Fibroblast of skin of right quadriceps (primary cell): Measurements from ENCODE around the gene TK2.
A peak's percentile ranks its signal among the peaks of the same experiment; 100 is the strongest.
"Not testable (repeated sequence)": the region's sequence is repeated elsewhere in the genome, so short reads cannot be mapped to it uniquely, and the experiment has no call there.

Source experiments
- DNase-seq: peaks from one replicate; pipeline ENCODE4 v3.0.0-alpha.2; 2013

Gene TK2

DNA sequence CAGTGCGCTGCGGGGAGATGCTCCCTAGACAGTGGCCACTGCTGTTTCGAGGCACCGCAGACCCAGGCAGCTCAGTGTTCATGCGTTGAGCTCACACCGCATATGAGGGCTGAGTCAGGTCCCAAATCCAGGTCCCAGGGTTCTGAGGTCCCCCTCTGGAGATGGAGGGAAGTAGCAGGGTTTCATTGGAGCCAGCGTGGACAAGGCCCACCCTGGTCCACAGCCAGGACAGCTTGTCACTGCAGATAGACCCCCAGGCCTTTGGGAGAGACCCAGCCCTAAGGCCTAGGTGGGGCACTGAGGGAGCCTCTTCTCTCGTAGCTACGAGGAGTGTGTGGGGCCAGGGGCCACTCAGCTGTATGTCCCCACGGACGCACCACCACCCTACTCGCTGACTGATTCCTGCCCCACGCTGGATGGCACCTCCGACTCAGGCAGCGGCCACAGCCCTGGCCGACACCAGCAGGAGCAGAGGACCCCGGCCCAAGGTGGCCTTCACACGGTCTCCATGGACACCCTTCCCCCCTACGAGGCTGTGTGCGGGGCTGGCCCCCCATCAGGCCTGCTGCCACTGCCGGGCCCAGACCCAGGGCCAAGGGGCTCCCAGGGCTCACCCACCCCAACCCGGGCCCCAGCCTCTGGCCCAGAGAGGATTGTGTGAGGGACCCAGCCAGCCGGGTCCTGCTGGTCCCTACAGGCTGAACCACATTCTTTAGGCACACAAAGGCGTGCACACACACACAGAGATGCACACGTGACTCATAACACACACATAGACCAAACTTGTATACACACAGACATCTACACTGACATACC is 69.4 kb downstream of the TK2 start:
- DNase-seq: no peak

DNA sequence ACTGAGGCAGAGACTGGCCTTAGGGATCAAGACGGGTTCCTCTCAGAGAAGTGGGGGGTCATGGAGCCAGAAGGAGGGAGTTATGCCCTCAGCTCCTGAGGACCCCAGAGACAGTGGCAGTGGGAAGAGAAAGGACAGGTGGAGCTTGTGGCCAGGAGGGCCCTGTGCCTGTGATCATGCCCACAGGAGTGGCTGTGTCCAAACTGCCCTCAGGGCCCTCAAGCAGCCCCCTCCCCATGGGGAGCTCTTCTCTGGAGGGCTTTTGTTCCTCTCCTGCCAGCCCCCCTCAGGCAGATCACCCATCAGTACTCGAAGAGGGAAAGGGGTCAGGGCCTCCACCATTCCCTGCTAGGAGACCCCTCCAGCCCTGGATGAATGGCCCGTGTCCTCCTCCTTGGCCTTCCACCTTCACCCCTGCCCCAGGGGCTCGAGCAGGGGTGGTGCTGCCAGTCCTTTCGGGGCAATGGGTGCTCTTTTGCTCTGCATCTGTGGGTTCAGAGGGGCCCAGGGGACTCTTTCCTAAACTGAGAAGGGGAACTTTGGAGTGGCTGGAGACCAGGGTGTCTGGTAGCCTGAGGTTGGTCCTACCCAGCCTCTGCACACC is 70.2 kb downstream of the TK2 start:
- no peak for DNase-seq

DNA sequence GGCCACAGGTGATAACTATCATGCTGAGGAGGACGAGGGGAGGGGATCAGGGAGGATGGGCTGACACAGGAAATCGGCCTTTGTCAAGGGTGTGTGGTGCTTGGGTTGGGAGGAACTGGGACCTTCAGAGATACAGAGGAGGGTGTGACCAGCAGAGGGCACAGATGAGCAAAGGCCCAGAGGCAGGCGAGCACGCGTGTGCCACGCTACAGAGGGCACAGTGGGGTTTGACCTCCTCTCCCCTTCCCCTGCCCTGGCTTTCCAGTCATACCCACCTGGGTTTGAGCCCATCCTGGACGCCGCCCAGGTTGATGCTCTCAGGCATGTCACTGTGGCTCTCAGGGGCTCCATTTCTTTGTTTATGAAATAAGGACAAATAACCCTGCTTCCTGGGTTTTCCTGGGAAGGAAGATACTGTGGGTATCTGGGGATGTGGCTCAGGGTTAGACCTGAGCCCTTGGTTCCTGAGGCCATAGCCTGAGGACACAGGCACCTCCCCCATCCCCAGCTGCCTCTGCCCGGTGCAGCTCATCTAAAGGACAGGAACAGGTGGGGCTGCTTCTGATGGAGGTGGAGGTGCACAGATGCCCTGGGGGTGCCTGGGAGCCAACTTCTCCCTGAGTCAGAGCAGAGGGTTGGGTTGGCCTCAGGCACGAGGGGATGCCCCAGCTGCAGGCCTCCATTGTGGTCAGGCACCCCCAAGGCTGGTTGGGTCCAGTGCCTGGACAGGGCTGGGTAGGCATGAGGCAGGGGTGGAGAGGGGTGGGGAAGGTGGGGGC is 71.0 kb downstream of the TK2 start:
- peak; percentile 35 for DNase-seq

DNA sequence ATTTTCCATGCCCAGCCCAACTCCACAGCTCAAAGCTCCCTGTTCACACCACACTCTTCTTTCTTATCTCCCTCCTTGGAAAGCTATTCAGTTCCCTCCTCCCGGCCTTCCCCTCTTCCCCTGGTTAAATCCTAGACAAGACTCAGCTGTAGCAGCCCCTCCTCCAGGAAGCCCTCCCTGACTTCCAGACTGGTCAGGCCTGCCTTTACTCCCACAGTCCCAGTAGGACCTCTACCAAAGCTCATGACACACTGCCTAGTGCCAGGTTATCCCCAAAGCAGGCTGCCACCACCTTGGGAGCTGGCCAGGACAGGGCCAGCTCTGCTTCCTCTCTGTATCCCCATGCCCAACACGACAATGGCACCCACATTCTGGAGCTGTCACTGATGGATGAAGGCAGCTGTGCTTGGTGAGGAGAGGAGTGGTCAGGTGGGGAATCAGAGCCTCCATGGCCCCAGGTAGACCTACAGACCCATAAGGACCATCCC is 72.8 kb downstream of the TK2 start:
- no peak for DNase-seq

DNA sequence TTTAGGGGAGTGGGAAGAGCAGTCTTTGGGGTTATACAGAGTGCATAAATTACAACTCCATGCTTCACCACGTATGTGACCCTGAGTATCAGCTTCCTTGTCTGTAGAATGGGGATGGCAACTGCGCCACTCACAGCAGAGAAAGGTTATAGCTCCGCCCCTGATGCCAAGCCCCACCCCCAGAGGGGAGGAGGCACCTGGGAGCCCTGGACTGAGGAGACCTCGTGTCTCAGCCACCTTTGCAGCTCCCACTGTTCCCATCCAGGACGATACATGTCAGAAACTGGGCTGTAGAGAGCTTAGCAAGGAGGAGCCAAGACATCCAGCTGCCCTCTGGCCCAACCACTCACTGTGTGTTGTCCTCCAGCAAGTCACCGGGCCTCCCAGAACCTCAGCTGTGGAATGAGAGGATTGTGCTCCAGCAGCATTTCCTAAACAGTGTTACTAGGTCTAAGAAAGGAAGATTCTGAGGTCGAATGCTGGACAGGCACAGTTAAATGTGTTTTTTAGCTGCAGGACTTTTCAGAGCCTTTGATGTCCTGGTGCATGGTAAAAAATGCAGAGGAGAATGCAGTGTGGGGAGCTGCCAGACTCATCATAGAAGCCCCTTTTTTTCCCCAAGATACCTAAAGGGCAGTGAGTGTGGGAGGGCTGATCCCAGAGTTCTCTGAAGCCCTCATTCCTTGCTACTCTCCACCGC is 73.4 kb downstream of the TK2 start:
- DNase-seq: no peak

DNA sequence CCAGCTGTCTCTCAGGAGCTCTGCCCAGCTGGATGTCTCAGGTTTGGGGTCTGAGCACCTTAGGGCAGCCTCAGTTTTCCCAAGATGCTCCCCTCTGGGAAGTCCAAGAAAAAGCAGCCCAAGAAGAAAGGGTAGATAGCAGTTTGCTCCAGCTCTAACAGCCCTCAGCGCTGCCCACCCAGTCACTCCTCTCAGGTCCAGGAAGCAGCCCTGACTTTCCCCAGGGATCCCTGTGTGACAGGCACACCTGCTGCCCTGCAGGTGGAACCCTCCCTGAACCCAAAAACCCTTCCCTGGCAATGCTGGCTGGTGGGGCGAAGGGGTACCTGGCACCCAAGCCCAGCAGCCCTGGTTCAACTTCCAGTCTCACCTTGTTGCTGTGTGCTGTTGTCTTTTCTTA is 74.7 kb downstream of the TK2 start:
- DNase-seq: no peak

DNA sequence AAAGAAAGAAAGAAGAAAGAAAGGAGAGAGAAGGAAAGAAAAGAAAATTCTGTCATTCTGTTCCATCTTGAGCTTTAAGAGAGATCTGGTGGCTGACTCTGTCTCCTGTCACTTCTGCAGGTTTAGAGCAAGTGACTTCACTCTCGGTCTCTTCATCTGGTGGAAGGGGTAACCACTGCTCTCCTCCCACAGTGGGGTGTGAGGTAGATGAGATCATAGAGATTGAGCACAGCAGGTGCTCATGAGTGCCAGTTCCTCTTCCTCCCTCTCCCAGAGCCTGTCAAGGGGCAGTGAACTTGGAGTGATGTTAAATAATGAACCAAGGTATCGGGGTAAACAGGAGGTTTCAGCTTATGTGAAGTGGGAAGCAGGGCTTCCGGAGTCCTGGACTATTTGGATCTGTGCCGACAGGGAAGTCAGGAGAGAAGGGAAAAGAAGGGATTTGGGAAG is 75.1 kb downstream of the TK2 start:
- no peak for DNase-seq

DNA sequence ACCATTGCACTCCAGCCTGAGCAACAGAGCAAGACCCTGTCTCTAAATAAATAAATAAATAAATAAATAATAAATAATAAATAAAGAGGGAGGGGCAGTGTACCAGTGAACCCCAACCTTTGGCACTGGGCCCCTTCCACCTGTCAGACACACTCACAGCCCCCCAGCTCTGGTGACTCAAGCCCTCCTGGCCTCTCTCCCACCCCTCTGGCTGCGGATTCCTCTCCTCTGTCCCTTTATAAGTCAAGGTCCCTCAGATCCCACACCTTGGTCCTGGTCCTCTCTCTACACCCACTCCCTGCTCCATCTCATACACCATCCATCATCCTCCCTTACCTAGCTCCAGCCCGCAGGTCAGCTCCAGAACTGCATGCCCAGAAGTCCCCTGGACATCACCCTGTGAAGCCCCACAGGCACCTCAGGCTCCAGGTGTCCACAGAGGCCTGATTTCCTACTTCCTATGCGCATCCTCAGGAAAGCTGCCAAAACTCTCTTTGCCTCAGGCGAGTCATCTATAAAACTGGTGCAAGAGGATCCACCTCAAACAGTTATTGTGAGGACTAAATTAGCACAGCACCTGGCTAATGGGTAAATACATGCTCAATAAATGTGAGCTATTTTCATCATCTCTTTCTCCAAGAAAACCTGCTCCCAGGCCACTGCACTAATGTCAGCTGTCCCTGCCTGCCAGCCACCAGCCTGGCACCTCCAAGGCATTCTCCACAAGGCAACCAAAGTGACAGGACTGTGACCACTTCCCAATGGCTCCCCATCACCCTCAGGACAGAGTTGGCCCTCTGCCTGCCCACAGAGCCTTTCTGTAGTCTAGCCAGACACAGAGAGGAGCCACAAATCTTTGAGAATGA is 76.0 kb downstream of the TK2 start:
- DNase-seq: no peak

DNA sequence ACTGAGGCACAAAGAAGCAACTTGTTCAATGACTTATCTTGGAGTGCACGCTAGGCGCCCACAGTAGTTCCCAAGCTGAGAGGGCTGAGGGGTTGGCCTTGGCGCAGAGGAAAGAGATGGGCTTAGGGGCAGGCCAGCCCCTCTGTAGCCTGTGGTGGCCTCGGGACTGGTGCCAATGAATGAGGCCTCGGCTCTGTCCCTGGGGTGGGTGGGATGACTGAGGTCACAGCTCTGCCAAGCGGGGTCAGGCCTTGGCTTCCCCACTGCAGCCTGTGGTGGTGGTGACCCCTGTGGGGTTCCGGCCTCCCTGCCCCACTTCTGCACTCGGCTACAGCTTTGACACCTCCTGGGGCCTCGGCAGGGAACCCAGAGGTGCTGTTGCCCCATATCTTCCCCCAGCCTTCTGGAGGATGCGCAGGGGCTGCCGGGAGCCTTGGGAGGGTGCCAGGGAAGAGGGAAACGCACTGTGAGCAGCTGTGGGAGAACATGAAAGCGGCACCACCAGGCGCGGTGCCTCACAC is 76.8 kb downstream of the TK2 start:
- no peak for DNase-seq

DNA sequence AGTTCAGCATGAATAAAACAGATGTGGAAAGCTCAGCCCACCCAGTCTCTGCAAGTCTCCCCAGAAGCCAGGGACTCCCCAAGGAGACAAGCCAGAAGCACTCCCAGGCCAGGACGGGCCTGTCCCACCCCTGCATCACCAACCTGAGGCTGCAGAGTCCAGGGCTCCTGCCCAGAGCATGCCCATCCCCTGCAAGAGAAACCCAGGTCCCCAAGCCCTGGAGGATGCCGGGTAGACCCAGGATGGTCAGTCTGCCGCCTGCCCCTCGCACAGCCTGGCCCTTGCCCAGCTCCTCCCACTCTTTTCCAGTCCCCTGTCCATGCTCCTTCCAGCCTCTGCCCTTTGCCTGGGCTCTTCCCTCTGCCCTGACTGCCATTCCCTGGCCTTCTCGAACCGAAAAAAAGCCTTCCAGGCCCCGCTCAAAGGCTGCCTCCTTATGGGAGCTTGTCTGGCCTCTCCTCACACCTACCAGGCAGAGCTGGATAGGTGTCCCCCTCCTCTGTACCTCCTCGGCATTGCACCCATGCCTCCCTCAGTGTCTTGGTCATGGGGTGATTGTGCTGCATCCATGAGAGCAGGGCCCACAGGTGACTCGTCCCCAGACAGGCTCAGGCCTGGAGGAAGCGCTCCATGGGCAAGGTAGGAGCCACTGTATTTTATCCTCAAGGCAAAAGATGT is 78.1 kb downstream of the TK2 start:
- DNase-seq: no peak

DNA sequence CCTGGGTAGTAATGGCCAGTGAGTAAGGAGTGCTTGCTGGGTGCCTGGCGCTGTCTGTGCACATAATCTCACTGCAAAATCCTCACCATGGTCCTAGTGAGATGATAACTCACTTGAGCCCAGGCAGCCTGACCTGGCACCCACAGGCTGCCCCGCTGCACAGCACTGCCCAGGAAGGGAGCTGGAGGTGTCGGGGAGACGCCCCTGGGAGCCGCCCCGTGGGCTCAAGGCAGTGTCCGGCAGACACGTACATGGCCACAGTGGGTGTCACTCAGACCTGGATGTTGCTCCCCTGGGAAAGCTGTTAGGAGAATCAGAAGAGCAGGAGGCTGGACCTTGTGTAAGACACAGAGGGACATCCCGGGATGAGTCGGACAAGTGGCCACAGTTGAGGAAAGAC is 78.7 kb downstream of the TK2 start:
- no peak for DNase-seq

DNA sequence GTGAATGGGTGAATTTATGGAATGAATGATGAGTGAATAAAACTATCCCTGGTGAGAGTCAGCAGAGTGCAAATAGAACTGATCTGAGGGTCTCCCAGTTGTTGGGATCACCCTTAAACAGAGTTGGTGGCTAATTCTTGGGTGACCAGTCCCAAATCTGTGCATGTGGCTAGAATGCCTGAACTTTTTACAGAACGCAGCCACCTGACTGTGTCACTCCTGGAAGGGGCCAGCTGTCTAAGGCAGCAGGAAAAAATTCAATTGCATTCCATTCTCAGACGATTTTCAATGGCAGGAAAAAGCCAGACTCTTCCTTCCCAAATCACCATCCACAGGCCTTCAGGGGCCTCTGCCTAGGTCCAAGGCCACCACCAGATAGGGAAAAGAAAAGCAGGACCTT is 79.4 kb downstream of the TK2 start:
- no peak for DNase-seq

DNA sequence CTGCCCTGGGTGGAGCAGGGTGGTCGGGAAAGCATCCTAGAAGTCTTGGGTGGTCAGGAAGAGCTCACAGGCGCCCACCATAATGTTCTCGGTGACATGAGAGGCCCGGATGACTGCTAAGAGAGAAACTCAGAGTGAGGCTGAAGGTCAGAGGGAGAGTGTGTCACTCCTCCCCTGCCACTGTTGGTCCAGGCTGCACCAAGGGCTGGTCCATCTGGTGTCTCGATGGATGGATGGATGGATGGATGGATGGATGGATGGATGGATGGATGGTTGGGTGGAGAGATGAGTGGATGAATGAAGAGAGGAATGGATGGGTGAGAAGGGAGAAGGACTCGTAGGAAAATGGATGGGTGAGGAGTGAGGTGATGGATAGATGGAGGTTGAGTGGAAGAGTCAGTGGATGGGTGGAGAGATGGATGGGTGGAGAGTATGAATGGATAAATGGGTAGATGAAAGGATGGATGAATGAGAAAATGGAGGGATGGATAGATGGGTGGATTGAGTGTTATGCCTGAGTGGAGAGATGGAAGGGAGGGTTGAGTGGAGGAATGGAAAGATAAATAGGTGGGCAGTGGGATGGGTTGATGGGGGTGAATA is 79.9 kb downstream of the TK2 start:
- no peak for DNase-seq

DNA sequence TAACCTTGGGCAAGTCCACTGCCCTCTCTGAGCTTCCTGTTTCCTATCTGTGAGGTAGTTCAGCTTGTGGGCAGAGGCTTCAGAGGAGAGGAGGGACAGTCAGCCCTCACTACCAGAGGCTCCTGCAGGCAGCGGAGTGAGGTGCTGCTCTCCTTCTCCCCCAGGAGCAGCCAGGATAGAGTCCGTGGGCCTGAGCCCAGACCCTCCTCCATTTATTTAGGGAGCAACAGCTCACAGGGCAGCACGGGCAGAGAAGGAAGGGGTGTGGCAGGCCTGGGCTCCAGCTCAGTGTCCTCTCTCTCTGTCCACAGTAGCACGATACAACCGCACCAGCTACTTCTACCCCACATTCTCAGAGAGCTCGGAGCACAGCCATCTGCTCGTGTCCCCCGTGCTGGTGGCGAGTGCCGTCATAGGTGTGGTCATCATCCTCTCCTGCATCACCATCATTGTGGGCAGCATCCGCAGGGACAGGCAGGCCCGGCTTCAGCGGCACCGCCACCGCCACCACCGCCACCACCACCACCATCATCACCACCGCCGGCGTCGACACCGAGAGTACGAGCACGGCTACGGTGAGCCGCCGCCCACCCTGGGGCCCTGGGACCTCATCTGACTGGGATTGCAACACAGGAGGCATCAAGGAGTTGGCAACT is 80.5 kb downstream of the TK2 start:
- no peak for DNase-seq

DNA sequence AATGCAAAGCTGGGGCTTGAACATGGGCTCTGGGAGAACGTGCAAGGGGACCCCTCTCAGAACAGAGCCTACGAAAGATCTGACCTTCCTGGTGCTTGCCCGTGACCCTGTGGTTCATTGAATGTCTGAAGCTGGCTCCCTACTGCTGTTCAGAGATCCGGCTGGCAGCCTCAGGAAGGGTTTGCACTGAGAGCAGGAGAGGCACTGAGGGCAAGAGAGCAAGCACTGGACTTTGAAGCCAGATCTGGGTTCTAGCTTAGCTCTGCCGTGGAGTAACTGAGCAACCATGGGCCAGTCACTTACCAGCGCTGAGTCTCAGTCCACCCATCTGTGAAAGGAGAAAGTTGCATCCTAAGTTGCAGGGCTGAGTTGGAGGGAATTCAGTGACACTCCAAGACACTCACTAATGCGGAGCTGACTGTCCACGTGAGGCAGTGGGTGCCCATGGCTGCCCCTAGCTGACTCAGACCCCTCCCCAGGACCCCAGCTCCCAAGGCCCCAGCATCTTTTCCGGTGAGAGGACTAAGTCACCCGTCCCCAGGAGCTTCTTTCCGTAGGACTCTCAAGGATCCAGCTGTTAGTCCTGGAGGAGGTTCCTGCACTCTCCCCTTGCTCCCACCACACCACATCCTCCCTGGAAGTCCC is 81.5 kb downstream of the TK2 start:
- DNase-seq: no peak

DNA sequence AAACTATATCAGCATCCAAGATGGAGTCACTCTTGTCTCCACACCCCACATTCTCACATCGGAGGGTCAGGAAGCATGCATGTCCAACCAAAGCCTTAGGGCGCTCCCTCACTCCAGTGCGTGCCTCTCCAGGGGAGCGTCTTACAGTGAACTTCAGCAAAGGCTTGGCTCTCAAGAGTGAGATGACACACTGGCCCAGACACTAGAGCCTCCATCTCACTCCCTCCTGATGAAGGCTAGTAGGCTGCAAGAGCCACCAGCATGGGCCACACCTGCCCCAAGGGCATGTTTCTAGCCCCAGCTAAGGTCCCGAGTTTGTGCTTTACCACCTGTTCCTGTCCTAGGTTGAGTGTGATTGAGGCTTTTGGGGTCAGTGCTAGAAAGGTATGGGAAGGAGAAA is 82.3 kb downstream of the TK2 start:
- no peak for DNase-seq

DNA sequence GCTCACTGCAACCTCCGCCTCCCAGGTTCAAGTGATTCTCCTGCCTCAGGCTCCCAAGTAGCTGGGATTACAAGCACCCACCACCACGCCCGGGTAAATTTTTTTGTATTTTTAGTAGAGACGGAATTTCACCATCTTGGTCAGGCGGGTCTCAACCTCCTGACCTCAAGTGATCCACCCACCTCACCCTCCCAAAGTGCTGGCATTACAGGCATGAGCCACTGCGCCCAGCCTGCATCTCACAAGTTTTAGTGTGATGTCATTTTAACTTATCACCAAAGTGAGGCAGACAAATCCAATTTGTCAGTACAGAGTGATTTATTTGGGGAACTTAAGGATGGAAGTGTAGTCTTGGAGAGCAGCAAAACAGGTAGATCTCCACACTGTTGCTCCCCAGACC is 83.3 kb downstream of the TK2 start:
- not testable (repeated sequence) for DNase-seq

DNA sequence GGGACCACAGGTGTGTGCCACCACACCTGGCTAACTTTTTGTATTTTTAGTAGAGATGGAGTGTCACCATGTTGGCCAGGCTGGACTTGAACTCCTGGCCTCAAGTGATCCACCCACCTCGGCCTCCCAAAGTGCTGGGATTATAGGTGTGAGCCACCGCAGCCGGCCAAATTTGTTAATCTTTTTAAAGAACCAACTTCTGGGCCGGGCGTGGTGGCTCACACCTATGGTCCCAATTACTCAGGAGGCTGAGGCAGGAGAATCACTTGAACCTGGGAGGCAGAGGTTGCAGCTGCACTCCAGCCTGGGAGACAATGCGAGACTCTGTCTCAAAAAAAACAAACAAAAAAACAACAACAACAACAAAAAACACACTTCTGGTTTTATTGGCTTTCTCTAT is 84.0 kb downstream of the TK2 start:
- DNase-seq: not testable (repeated sequence)

DNA sequence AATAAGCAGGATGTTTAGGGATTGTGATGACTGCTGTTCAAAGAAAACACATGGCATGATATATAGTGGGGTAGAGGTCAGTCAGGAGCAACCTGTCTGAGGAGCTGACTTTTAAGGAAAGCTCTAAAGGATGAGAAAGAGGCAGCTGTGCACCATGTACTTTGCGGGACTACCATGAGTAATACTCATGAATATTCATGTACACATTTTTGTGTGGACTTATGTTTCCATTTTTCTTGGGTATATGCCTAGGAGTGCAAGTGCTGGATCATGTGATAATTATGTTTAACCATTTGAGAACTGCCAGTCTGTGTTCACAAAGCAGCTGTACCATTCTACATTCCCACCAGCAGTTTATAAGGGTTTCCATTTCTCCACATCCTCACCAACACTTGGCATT is 87.0 kb downstream of the TK2 start:
- DNase-seq: no peak

DNA sequence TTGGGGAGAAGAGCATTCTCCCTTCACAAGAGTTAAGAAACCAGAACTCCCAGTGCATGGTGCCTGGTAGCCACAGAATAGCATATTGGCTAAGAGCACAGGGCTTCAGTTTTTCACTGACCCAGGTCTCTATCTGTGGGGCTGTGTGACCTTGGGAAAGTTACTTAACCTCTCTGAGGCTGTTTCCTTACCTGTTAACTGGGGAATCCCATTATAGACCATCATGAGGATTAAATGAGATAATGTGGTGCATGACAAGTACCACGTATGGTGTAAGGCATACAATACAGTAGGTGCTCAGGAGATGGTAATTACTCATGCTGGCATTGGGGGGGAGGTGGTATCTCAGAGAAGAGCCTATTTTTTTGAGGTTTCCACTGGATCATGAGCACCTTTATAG is 89.2 kb downstream of the TK2 start:
- DNase-seq: no peak
